OCI-LY3 (cell line): ENCODE results near the gene SPACA7.

Experiments
- H2AFZ ChIP-seq: fragments of 200-600, 300-600 bp; shearing (Covaris generic); 2 replicates; pipeline ENCODE4 v1.6.0; 2014; ENCODE audit warnings: antibody characterized with exemption, low read depth, low read length
- H3K27ac ChIP-seq: fragments of 200-600, 300-600 bp; sonication (generic); 2 replicates; pipeline ENCODE4 v1.5.1; 2014; ENCODE audit warnings: mild to moderate bottlenecking, low read length, moderate library complexity, mixed read lengths
- H3K27me3 ChIP-seq: fragments of 200-600, 300-600 bp; sonication (generic); 2 replicates; pipeline ENCODE4 v1.6.1; 2014; ENCODE audit warnings: low read depth, low read length, mixed read lengths
- H3K36me3 ChIP-seq: fragments of 200-600, 300-600 bp; sonication (generic); replicated peaks from 2 replicates; pipeline ENCODE3; 2014; ENCODE audit warnings: low read depth, low read length, mixed read lengths
- H3K4me1 ChIP-seq: fragments of 300-600, 200-600 bp; sonication (generic); 2 replicates; pipeline ENCODE4 v1.6.1; 2014; ENCODE audit warnings: low read length, mixed read lengths
- H3K4me2 ChIP-seq: fragments of 200-600, 300-600 bp; sonication (generic); 2 replicates; pipeline ENCODE4 v1.6.1; 2014; ENCODE audit warnings: low read length, mixed read lengths
- H3K4me3 ChIP-seq: fragments of 300-600, 200-600 bp; sonication (generic); 2 replicates; pipeline ENCODE4 v1.5.1; 2014; ENCODE audit warnings: antibody characterized with exemption, mild to moderate bottlenecking, low read length, moderate library complexity
- H3K79me2 ChIP-seq: fragments of 300-600, 200-600 bp; shearing (Covaris generic); 2 replicates; pipeline ENCODE4 v1.6.1; 2014; ENCODE audit warnings: mild to moderate bottlenecking, low read length, mixed read lengths
- H3K9ac ChIP-seq: fragments of 300-600, 200-600 bp; shearing (Covaris generic); 2 replicates; pipeline ENCODE4 v1.6.0; 2014; ENCODE audit warnings: mild to moderate bottlenecking, low read length, moderate library complexity
- H3K9me3 ChIP-seq: fragments of 200-600, 300-600 bp; shearing (Covaris generic); 2 replicates; pipeline ENCODE4 v1.6.1; 2014; ENCODE audit warnings: low read length, mixed read lengths; ENCODE audit not compliant: insufficient read depth
- H4K20me1 ChIP-seq: fragments of 200-600, 300-600 bp; sonication (generic); 2 replicates; pipeline ENCODE4 v1.6.1; 2016; ENCODE audit warnings: low read length, mixed read lengths; ENCODE audit not compliant: insufficient read depth
- CTCF ChIP-seq: fragments of 200-600, 300-600 bp; sonication (generic); IDR thresholded peaks from 2 replicates; pipeline ENCODE4 v1.5.1; 2014; ENCODE audit warnings: antibody characterized with exemption, low read length, low read depth
- EZH2phosphoT487 ChIP-seq: fragments of 200-600 bp; shearing (Covaris generic); IDR thresholded peaks from 2 replicates; pipeline ENCODE4 v1.6.1; 2018; ENCODE audit warnings: antibody characterized with exemption, mixed run types, low read depth

The SPACA7 gene

DNA sequence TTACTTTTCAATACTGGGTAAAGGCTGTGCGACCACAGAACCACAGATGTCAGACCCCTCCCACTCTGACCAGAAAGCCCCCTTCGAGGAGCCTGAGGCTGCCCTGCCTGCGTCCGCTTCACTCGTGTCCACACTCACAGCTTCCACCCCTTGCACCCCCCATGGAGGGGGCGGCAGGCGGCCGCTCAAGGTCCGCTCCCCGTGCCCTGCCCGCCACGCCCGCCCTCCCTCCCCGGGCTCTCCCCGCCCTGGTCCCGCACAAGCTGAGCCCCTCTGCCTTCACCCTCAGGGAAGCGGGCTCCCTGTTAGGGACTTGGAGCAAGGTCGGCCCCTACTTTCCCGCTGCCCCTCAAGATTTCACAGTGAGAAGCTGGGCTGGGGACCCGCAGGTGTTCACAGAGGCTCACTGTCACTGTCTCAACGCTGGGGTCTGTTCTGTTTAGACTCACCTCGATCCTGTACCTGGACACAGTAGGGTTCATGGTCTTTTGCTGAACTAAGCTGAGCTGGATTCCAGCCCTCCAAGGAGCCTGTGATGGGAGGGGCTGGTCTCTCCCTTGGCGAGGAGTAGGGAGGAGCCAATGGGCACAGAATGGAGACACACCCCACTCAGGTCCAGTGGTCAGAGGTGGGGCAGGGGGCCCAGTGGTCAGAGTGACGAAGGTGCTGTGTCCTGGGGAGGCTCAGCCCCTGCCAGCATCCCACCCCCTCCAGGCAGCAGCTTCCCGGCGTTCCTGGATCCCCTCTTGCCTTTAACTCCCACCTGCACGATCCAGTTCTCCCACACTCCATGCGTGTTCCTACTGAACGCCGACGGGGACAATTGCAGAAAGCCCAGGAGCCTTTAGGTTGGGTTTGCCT is 69.5 kb downstream of the SPACA7 start:
- Histone ChIP-seq H3K36me3 (no peaks in the 10 kb centered on the region), H3K4me2 (no peak overlapping the region), H3K27ac (no peak overlapping the region), H3K9me3 (no peaks in the 10 kb centered on the region), H3K4me3 (no peak overlapping the region), H3K79me2 (no peaks in the 10 kb centered on the region), H3K27me3 (no peaks in the 10 kb centered on the region), H2AFZ (no peak overlapping the region), H4K20me1 (no peaks in the 10 kb centered on the region), H3K4me1 (no peaks in the 10 kb centered on the region), H3K9ac (no peak overlapping the region)
- TF ChIP-seq EZH2phosphoT487: no peak

GRCh38 chr13:112446347-112446861 is 70.2 kb downstream of the SPACA7 start:
- Histone ChIP-seq H3K4me2 (no peak overlapping the region), H3K79me2 (no peaks in the 10 kb centered on the region), H4K20me1 (no peaks in the 10 kb centered on the region), H3K9me3 (no peaks in the 10 kb centered on the region), H3K4me3 (no peak overlapping the region), H2AFZ (no peak overlapping the region), H3K27ac (no peak overlapping the region), H3K36me3 (no peaks in the 10 kb centered on the region), H3K9ac (no peak overlapping the region), H3K4me1 (no peaks in the 10 kb centered on the region), H3K27me3 (no peaks in the 10 kb centered on the region)
- TF ChIP-seq EZH2phosphoT487 (no peak), CTCF (no peak)

GRCh38 chr13:112446867-112447266 is 70.7 kb downstream of the SPACA7 start:
- Histone ChIP-seq H4K20me1 (no peaks in the 10 kb centered on the region), H3K27me3 (no peaks in the 10 kb centered on the region), H3K9ac (no peak overlapping the region), H3K4me2 (no peak overlapping the region), H3K4me3 (no peak overlapping the region), H2AFZ (no peak overlapping the region), H3K27ac (no peak overlapping the region), H3K9me3 (no peaks in the 10 kb centered on the region), H3K36me3 (no peaks in the 10 kb centered on the region), H3K4me1 (no peaks in the 10 kb centered on the region), H3K79me2 (no peaks in the 10 kb centered on the region)
- no peak for TF ChIP-seq EZH2phosphoT487
- TF ChIP-seq CTCF: no peak

- H3K9ac ChIP-seq: no peak overlapping the region
- H3K4me2 ChIP-seq: no peak overlapping the region
- TF ChIP-seq CTCF: no peak
- TF ChIP-seq EZH2phosphoT487: no peak
- H3K4me1 ChIP-seq: no peaks in the 10 kb centered on the region
- H3K27me3 ChIP-seq: no peaks in the 10 kb centered on the region
- no peaks in the 10 kb centered on the region for H3K36me3 ChIP-seq
- no peaks in the 10 kb centered on the region for H3K9me3 ChIP-seq
- no peak overlapping the region for H3K27ac ChIP-seq
- no peak overlapping the region for H3K4me3 ChIP-seq
- H4K20me1 ChIP-seq: no peaks in the 10 kb centered on the region
- no peaks in the 10 kb centered on the region for H3K79me2 ChIP-seq
- no peak overlapping the region for H2AFZ ChIP-seq
Measured at GRCh38 chr13:112447306-112447705, 71.2 kb downstream of the SPACA7 start.
